Activated T-cell treated with anti-CD3 and anti-CD28 coated beads, Interleukin-2, amount 50 U/mL, for 24 hours (primary cell): Measurements from ENCODE around the gene RNF186.
"Not testable (repeated sequence)": the region's sequence is repeated elsewhere in the genome, so short reads cannot be mapped to it uniquely, and the experiment has no call there.

Experiments used
- DNase-seq: peaks from one replicate; pipeline ENCODE4 v3.0.0-alpha.2; 2020
- H3K27ac Mint-ChIP-seq: 2 replicates; pipeline ENCODE4 v1.8.0; 2020; ENCODE audit warnings: mild to moderate bottlenecking, mixed read lengths
- H3K27me3 Mint-ChIP-seq: 2 replicates; pipeline ENCODE4 v1.8.0; 2020; ENCODE audit warnings: mixed read lengths
- H3K36me3 Mint-ChIP-seq: 2 replicates; pipeline ENCODE4 v1.8.0; 2020; ENCODE audit warnings: low read depth, mixed read lengths
- H3K4me1 Mint-ChIP-seq: 2 replicates; pipeline ENCODE4 v1.8.0; 2020; ENCODE audit warnings: low read depth, mixed read lengths
- H3K4me3 Mint-ChIP-seq: 2 replicates; pipeline ENCODE4 v1.8.0; 2020; ENCODE audit warnings: mild to moderate bottlenecking, moderate library complexity, mixed read lengths
- H3K9me3 Mint-ChIP-seq: 2 replicates; pipeline ENCODE4 v1.8.0; 2020; ENCODE audit warnings: mixed read lengths

Gene RNF186

DNA sequence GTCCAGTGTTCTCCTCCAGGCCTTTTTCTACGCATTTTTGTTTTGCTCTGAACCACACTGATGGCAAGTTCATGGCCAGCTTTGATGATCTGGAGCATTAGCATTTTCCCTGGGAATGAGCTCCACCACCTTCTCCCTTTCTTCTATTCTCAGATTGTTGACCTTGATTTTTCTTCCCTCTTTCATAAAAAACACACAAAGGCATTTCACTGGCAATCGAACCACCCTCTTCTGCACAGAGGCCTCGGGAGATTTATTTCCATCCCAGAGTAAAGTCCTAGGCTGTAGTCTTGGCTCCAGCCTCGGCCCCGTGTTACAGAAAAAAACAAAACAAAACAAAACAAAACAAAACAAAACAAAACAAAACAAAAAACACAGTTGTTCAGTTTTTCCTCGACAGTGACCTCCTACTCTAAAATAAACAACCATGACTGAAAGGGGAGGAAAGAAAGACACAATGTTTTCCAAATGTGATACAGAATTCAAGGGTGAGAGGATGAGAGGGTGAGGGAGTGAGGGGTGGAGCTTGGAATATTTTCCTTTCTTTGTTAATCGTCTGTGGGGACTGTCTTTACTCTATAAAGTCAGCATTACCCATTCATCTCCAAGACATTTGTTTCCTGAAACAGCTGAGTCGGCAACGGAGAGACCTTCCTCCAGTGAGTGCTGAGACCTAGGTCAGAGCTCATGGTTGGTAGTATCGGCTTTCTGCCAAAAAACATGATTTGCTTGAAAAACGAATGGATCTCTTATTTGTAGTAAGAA, 29.8 kb upstream of the RNF186 start:
- H3K4me1 Mint-ChIP-seq: peaks cover 10% of the 10 kb centered on the region
- H3K27ac Mint-ChIP-seq: no peak overlapping the region
- H3K4me3 Mint-ChIP-seq: no peak overlapping the region
- no peaks in the 10 kb centered on the region for H3K9me3 Mint-ChIP-seq
- no peak for DNase-seq
- peaks cover 34% of the 10 kb centered on the region for H3K27me3 Mint-ChIP-seq
- no peaks in the 10 kb centered on the region for H3K36me3 Mint-ChIP-seq

DNA sequence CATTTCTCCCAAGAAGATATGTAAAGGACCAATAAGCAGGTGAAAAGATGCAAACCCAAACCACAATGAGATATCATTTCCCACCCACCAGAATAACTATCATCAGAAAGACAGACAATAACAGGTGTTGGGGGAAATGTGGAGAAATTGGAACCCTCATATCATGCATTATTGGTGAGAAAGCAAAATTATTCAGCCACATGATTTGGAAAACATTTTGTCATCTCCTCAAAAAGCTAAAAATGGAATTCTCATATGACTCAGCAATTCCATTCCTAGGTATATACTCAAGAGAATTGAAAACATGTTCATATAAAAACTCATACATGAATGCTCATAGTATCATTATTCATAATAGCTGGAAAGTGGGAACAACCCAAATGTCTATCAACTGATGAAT, 25.1 kb upstream of the RNF186 start:
- H3K27ac Mint-ChIP-seq: peak overlapping the region; percentile 41
- DNase-seq: no peak
- peaks cover 18% of the 10 kb centered on the region for H3K4me1 Mint-ChIP-seq
- H3K36me3 Mint-ChIP-seq: no peaks in the 10 kb centered on the region
- peaks cover 28% of the 10 kb centered on the region for H3K27me3 Mint-ChIP-seq
- H3K4me3 Mint-ChIP-seq: no peak overlapping the region
- H3K9me3 Mint-ChIP-seq: no peaks in the 10 kb centered on the region

DNA sequence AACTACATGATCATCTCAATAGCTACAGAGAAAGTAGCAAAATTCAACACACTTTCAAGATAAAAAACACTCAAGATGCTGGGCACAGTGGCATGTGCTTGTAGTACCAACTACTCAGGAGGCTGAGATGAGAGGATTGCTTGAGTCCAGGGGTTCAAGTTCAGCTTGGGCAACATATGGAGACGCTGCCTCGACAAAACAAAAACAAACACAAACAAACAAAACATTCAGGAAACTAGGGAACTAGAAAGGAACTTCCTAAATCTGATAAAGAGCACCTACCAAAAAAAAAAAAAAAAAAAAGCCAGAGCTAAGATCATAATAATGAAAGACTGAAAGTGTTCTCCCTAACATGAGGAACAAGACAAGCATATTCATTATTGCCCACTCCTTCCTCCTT, 22.8 kb upstream of the RNF186 start:
- Mint-ChIP-seq H3K9me3 (no peaks in the 10 kb centered on the region), H3K4me3 (no peak overlapping the region), H3K27ac (no peak overlapping the region), H3K27me3 (peaks cover 22% of the 10 kb centered on the region), H3K36me3 (no peaks in the 10 kb centered on the region), H3K4me1 (peaks cover 18% of the 10 kb centered on the region)
- no peak for DNase-seq

DNA sequence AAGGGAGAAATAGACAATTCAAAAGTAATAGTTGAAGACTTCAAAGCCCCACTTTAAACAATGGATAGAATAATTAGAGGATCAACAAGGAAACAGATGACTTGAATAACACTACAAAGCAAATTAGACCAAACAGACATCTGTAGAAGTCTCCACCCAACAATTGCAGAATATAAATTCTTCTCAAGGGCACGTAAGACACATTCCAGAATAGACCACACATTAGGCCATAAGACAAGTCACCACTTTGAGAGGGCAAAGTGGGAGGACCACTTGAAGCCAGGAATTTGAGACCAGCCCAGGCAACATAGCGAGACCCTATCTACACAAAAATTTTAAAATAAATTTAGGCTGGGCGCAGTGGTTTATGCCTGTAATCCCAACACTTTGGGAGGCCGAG, 20.5 kb upstream of the RNF186 start:
- H3K4me1 Mint-ChIP-seq: peaks cover 14% of the 10 kb centered on the region
- no peaks in the 10 kb centered on the region for H3K36me3 Mint-ChIP-seq
- no peak overlapping the region for H3K4me3 Mint-ChIP-seq
- H3K9me3 Mint-ChIP-seq: no peaks in the 10 kb centered on the region
- no peak overlapping the region for H3K27ac Mint-ChIP-seq
- DNase-seq: no peak
- H3K27me3 Mint-ChIP-seq: peaks cover 41% of the 10 kb centered on the region

DNA sequence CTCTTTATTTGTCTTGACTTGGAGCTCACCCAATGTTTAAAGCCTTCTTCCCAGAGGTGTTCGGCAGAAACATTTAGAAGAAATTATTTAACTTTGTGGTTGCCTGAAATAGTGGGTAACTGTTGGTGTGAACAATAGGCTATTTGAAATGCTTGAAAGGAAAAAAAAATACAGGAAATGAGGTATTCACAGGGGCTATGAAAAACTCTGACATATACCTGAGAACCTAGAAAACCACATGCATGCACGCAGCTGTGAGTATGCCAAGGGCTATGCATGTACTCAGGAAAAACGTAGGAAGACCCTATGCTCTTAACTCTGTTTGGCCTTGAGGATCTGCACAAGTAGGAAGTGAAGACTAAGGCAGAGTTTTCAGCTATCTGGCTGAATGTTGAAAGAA, 16.4 kb upstream of the RNF186 start:
- H3K27me3 Mint-ChIP-seq: peaks cover 62% of the 10 kb centered on the region
- H3K4me3 Mint-ChIP-seq: no peak overlapping the region
- no peak for DNase-seq
- H3K9me3 Mint-ChIP-seq: no peaks in the 10 kb centered on the region
- H3K36me3 Mint-ChIP-seq: no peaks in the 10 kb centered on the region
- no peak overlapping the region for H3K27ac Mint-ChIP-seq
- H3K4me1 Mint-ChIP-seq: no peaks in the 10 kb centered on the region

DNA sequence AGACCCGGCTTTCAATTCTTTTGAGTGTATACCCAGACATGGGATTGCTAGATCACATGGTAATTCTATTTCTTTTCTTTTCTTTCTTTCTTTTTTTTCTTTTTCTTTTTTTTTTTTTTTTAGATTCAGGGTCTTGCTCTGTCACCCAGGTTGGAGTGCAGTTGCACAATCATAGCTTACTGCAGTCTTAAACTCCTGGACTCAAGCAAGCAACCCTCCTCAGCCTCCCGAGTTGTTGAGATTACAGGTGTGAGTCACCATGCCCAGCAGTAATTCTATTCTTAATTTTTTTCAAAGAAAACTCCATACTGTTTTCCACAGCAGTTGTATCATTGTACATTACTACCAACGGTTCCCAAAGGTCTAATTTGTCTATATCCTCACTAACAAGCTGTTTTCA, 13.5 kb upstream of the RNF186 start:
- Mint-ChIP-seq H3K4me1 (peaks cover 6% of the 10 kb centered on the region), H3K27me3 (peaks cover 56% of the 10 kb centered on the region), H3K36me3 (no peaks in the 10 kb centered on the region)

DNA sequence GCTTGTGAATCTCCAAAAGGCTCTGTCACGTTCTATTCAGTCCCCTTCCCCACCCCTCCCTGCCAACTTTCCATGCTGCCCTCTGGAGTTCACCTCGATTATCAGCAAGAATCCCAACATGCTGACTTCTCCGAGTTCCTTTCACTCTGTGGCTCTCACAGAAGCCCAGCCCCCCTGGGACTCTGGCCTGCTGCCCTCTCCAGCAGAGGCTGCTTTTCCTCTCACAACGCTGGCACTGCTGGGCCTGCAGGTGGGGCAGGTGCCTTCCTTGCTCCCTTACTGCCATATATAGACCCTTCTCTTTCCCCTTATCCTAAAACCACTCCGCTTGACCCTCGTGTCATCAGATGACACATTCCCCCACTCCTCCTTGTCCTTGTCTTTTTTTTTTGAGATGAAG, 10.2 kb upstream of the RNF186 start:
- Mint-ChIP-seq H3K36me3 (no peaks in the 10 kb centered on the region), H3K4me1 (peaks cover 6% of the 10 kb centered on the region), H3K4me3 (no peak overlapping the region), H3K27me3 (peaks cover 28% of the 10 kb centered on the region), H3K9me3 (no peaks in the 10 kb centered on the region), H3K27ac (no peak overlapping the region)
- DNase-seq: no peak

More for the DNA sequence above, 13.5 kb upstream of the RNF186 start:
- Mint-ChIP-seq H3K4me3 (no peak overlapping the region), H3K27ac (no peak overlapping the region), H3K9me3 (no peaks in the 10 kb centered on the region)
- no peak for DNase-seq

DNA sequence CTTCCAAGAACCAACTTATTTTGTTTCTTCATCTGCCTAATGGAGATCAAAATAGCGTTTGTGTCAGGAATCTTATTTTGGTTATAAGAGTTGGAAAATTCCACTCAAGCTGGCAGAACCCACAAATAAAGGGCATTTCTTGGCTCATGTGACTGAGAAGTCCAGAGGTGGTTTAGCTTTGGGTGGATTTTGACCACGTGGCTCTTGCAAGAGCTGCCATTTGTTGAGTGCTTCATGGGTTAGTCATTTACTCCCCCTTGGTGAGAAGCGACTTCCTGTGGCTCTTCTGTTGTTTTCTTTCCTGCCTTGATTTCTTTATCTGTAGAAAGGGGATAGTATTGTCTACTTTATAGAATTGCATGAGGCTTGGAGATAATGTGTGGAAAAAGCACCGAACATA, 9.5 kb upstream of the RNF186 start:
- Mint-ChIP-seq H3K27ac (no peak overlapping the region), H3K36me3 (no peaks in the 10 kb centered on the region), H3K4me3 (no peak overlapping the region), H3K9me3 (no peaks in the 10 kb centered on the region), H3K27me3 (peaks cover 23% of the 10 kb centered on the region), H3K4me1 (peaks cover 6% of the 10 kb centered on the region)
- DNase-seq: no peak

DNA sequence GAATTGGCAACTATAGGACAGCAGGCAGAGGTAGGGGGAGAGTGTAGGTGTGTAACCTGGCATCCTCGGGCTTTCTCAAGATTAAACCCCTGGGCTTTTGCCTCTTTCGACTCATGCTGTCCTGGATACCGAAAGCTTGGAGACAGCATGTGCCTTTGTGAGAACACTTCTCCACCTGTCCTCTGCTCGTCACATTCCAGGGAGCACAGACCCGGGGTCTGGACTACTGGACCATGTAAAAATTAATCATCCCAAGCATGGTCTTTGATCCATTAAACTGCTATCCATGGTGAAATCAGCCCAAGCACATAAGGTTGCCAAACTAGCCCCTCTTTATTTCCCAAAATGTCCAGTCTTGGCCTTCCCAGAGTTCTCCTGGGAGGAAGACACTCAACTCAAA, 9.0 kb upstream of the RNF186 start:
- Mint-ChIP-seq H3K27ac (no peak overlapping the region), H3K36me3 (no peaks in the 10 kb centered on the region), H3K9me3 (no peaks in the 10 kb centered on the region), H3K4me3 (no peak overlapping the region), H3K4me1 (peaks cover 6% of the 10 kb centered on the region), H3K27me3 (peaks cover 18% of the 10 kb centered on the region)
- no peak for DNase-seq

DNA sequence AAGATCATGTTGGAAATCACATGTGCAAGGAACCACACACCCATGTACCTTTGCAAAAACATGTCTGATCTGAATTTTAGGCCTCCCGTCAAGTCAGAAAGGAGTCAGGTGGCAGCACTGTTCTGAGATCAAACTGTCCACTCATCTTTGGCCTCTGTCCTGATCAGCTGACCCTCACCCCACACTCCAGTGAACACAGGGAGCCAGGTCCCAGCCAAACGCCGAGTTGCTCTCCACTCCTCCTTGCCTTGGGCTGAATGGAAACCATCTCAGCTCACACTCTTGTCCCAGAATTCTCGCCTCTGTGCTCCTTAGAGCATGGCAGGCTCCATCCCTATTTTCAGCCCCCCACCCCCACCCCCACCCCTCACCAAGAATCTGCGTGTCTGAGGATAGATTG, 4.6 kb upstream of the RNF186 start:
- no peaks in the 10 kb centered on the region for H3K27me3 Mint-ChIP-seq
- no peak overlapping the region for H3K27ac Mint-ChIP-seq

DNA sequence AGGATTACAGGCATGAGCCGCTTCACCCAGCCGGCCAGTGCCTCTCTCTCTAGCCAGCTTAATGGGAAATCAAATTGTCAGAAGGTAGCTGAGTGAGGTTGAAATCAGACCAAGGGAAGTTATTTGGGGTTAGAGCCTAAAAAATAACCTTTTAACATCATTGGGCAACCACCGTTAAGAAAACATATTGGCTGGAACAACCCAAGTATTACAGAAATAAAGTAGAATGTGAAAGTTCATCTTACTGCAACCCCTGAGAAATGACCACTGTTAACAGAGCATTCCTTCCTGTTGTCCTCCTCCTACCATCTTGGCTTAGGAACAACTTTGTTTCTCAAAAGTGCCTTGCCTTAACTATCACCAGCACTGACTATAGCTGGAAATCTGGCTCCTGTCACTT, 3.2 kb upstream of the RNF186 start:
- no peaks in the 10 kb centered on the region for H3K9me3 Mint-ChIP-seq
- peaks cover 6% of the 10 kb centered on the region for H3K27me3 Mint-ChIP-seq
- H3K4me3 Mint-ChIP-seq: no peak overlapping the region
- no peak overlapping the region for H3K27ac Mint-ChIP-seq
- DNase-seq: no peak
- no peaks in the 10 kb centered on the region for H3K36me3 Mint-ChIP-seq
- H3K4me1 Mint-ChIP-seq: no peaks in the 10 kb centered on the region

More for the DNA sequence above, 4.6 kb upstream of the RNF186 start:
- no peak overlapping the region for H3K4me3 Mint-ChIP-seq
- no peaks in the 10 kb centered on the region for H3K36me3 Mint-ChIP-seq
- DNase-seq: no peak
- peaks cover 4% of the 10 kb centered on the region for H3K4me1 Mint-ChIP-seq
- H3K9me3 Mint-ChIP-seq: no peaks in the 10 kb centered on the region

DNA sequence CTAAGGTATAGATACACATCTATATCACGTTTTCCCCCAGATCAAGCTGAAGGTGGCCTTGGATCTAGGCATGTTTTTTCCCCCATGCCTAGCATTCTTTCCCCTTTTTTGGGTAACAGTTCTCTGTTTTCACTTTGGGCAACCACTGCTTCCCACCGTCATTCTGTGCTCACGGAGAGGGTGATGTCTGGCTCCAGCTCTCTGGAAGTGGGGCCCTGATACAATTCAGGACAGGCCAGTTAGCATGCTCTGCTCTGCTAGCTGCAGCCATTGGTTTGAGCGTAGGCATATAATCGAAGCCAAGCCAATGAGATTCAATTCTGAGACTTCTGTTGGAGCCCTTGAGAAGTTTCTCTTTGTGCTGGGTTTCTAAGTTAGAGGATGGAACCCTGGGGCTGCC, 2.1 kb upstream of the RNF186 start:
- Mint-ChIP-seq H3K4me1 (no peaks in the 10 kb centered on the region), H3K27me3 (peaks cover 6% of the 10 kb centered on the region), H3K9me3 (no peaks in the 10 kb centered on the region), H3K4me3 (no peak overlapping the region), H3K27ac (no peak overlapping the region), H3K36me3 (no peaks in the 10 kb centered on the region)
- no peak for DNase-seq

DNA sequence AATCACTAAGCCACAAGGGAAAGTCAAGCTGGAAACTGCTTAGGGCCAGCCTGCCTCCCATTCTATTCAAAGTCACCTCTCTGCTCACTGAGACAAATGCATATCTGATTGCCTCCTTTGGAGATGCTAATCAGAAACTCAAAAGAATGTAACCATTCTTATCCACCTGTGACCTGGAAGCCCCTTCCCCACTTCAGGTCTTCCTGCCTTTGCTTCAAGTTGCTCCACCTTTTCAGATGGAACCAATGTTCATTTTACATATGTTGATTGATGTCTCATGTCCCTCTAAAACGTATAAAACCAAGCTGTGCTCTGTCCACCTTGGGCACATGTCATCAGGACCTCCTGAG, 1.6 kb upstream of the RNF186 start:
- not testable (repeated sequence) for H3K27ac Mint-ChIP-seq, H3K36me3 Mint-ChIP-seq, H3K4me3 Mint-ChIP-seq, H3K27me3 Mint-ChIP-seq, H3K4me1 Mint-ChIP-seq, H3K9me3 Mint-ChIP-seq, DNase-seq

DNA sequence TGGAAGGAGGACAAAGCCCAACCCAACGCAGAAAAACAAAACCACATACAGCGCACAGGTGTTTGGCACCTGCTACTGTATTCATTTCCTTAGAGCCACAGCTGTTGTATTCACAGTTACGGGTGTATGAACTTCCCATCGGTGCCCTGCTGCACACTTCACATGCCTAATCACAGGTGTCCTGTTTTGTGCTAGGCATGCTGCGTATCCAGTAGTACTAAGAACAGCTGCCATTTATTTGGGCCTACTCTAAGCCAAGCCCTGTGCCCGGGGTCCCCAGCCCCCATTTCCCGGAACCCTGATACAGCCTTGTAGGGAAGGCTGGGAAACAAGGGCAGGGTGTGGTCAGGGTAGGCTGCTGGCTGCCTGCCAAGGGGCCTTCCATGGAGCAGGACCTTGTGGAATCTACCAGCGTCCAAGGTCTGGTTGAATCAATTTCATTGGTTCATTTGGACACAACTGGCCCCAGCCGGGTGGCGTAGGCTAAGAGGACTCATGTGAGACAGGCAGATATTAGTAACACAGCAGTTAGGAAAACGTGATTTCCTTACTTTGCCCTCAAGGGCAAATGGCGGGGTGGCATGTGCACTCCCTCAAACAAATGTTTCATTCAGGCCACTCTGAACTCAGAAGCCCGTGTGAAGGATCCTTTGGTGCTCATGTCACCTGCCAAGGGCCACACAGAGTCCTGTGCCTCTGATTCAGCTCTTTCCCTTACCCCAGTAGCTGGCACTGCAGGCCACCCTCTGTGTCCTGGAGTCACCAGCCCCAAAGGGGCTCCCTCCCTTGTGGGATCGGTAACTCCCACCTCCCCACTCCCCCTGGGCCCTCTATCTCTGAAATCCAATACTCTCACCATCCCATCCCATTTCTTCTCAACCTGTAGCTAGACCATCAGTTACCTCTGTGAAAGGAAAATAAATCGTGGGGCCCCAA, 986 bp upstream of the RNF186 start:
- DNase-seq: no peak
- Mint-ChIP-seq H3K9me3 (no peaks in the 10 kb centered on the region), H3K36me3 (no peaks in the 10 kb centered on the region), H3K27me3 (peaks cover 6% of the 10 kb centered on the region), H3K4me3 (no peak overlapping the region), H3K4me1 (no peaks in the 10 kb centered on the region), H3K27ac (no peak overlapping the region)

DNA sequence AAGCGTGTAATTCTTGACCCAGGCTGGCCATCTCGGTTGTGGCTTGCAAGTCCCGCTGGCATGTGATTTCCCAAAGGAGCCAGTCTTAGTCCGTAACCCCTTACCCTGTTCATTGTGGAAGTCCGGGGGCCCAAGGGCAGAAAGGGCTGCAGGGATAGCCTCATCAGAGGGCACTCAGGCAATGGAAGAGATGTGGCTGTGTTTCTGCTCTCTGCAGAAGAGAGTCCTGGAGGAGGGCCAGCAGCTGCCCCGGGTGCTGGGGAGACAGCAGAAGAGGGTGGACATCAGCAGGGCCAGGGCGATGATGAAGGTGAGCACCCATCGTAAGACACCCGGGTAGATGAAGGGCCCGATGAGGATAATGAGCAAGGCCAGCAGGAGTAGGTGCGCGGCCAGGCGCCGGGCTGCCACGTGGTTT, 830 bp downstream of the RNF186 start:
- Mint-ChIP-seq H3K9me3 (no peaks in the 10 kb centered on the region), H3K27ac (no peak overlapping the region), H3K36me3 (no peaks in the 10 kb centered on the region), H3K4me3 (no peak overlapping the region), H3K27me3 (peaks cover 6% of the 10 kb centered on the region), H3K4me1 (no peaks in the 10 kb centered on the region)
- DNase-seq: no peak
